ENCODE data around the gene MGAT3.

The MGAT3 gene

DNA sequence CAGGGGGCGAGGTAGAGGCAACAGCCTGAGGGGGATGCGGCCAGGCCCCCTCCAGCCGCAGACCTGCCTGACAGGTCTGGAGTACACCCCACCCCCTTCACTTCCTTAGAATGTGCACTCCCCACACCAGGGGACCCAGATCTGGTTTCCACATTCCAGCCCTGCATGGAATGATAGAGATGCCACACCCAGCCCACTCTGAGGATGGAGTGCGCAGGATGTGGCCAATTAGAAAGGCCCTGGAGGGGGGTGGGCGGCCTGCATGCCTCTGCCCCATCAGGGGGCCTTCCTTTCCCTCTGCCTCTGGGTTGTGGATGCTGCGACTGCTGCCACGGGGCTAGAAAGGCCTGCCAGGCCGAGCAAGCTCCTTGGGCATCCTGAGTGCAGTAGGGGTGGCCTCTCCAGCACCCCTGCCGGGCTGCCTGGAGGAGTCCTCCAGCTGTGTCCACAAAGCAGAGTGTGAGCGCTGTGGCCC lies 28.2 kb upstream of the MGAT3 start:
- no peak for DNase-seq (ENCODE audit: low read depth in 2 of 2, low spot score in 1 of 2)

DNA sequence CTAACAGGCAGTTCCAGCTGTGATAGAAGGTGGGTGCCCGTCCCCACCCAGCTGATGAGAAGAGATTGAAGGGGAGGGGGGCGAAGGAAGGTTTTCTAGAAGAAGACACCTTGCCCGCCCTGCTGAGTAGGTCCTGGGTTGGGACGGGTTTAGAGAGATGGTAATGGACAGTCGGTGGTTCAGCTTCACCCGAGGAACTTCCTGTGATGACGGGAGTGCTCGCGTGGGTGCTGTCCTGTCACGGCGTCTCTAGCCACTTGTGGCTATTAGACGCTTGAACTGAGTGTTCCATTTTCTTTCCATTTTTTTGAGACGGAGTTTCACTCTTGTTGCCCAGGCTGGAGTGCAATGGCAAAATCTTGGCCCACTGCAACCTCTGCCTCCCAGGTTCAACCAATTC lies 27.6 kb upstream of the MGAT3 start:
- DNase-seq (ENCODE audit: low read depth in 2 of 2, low spot score in 1 of 2), result no peak

DNA sequence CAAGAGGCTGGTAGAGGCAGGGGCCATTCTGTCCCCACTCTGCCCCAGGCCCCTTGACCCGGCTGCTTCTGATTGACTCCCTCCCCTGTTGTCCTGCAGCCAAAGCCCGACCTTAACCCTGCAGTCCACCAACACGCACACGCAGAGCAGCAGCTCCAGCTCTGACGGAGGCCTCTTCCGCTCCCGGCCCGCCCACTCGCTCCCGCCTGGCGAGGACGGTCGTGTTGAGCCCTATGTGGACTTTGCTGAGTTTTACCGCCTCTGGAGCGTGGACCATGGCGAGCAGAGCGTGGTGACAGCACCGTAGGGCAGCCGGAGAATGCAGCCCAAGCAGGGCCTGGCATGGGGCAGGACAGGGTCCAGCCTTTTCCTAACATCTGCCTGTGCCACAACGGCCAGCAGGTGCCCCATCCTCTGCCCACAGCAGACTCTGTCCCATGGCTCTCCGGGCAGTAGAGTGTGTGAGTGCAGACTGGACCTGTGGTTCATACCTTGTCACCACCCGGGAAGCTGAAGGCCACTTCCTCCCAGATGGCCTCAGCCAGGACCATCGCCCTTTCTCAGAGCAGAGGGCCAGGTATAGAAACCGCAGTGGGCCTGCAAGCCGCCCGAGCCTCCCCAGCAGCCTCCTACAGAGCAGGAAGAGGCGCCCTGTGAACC lies 26.8 kb upstream of the MGAT3 start:
- no peak for DNase-seq (ENCODE audit: low read depth in 2 of 2, low spot score in 1 of 2)

DNA sequence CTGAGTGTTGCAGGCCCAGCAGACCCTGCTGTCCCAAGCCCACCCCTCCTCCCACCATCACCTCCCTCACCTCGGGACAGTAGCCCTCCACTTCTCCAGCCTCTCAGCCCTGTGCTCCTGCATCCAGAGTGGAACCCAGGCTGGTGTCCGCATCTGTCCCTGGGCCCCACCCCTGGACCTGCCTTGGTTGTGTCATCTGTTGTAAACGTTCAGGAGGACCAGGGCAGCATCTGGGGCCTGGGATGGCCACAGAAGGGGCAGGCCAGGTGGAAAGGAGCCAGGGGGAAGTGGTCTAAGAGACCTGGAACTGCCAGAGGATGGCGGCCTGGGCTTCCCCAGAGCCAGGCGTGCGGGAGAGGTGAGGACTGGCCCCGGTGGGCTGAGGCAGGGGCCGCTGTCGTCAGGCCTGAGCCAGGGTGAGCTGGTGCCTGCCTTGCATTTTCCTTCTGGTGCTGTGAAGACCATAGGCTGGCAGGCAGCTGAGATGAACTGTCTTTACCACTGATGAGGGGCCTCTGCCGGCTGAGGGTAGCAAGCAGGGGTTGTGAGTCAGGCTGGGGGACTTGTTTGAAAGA lies 26.1 kb upstream of the MGAT3 start:
- no peak for DNase-seq (ENCODE audit: low read depth in 2 of 2, low spot score in 1 of 2)

DNA sequence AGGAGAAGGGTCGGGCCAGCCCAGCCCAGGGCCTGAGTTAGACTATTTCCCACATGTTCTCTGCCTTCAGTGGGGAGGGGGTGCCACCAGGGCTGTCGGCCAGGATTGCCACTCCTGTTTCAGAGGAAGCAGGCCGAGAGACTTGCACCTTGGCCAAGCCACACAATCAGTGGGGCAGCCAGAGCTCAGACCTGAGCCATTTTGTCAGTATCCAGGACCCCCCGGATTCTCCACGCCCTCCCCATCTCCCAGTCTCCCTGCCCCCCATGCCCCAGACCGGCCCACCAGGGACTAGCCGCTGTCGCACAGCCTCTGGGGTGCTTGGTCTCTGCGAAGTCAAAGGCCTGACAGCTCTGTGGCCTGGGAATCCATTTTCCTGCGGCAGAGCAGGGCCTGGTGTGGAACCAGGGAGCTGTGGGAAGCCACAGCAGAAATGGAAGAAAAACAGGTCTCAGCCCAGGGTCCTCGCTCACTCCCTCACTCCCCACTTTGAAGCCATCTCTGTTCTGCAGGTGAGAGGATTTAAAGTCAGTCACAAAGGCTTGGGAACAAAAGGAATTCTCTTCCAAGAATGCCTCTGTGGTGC lies 25.5 kb upstream of the MGAT3 start:
- DNase-seq (ENCODE audit: low read depth in 2 of 2, low spot score in 1 of 2), result no peak

DNA sequence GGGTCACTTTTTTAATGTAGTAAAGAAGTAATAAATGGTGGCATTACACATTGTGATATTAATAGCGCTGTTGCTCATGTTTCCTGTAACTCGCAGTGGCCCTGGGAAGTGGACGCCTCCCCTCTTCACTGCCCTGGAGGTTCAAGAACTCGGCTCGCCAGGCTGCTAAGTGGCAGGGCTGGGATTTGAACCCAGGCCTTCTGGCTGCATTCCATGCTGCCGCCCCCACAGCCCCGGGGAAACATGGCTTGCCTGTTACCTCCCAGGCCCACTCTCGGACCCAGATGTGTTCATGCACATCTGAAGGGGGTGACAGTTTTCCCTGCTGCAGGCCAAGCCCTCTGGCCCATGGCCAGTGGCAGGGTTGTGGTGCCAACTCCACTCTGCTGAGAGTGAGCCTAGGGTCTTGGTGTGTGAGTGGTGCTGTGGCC lies 25.0 kb upstream of the MGAT3 start:
- no peak for DNase-seq (ENCODE audit: low read depth in 2 of 2, low spot score in 1 of 2)

DNA sequence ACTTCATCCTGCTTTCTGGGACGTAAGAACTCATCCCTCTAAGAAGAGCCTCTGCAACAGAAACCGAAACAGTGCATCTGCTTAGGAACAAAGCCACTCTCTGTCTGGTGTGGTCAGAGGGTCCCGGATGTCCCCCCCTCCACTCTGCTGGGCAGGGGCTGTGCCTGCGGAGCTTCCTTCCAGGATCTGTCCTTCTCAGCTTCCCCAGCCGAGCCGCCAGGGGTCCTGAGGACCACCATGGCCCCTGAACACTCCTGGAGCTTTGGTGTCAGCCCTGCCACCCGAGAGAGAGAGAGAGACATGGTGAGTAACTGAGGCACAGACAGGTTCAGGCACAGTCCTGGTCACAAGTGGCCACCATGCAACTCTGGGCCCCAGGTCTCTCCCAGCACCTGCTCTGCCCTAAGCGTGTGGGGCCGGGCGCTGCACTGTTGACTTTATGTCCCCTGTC lies 24.4 kb upstream of the MGAT3 start:
- no peak for DNase-seq (ENCODE audit: low read depth in 2 of 2, low spot score in 1 of 2)

DNA sequence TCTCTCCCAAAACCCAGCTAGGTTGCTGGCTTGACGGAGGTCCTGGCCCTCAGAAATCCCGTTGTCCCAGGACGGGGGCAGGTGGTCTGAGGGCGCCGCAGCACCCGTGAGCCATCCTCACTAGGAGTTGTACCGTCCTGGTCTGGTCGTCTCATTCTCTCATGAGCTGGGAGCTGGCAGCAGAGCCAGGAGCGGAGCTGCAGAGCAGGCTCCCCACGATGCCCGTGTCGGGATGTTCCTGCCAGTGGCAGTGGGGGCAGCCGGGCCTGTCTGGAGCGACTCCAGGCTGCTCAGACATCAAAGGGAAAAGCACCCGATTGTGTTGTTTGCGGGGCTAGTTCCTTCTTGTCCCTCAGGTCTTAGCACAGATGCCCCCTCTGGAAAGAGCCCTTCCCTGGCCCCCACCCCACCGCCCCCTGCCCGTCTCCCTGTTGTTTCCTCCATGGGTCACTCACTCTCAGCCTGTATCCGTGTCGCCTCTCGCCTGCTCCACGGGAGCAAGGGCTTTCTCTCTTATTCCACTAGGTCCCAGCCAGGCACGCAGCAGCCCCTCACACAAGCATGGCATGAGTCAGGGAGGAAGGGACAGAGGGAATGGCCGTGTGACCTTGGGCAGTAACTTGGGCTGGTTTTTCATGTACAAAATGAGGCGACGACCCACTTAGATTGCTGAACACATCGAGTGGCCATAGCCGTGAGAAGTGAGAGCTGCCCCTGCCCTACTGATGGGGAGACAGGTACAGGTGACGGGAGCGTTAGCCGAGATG lies 23.2 kb upstream of the MGAT3 start:
- no peak for DNase-seq (ENCODE audit: low read depth in 2 of 2, low spot score in 1 of 2)

DNA sequence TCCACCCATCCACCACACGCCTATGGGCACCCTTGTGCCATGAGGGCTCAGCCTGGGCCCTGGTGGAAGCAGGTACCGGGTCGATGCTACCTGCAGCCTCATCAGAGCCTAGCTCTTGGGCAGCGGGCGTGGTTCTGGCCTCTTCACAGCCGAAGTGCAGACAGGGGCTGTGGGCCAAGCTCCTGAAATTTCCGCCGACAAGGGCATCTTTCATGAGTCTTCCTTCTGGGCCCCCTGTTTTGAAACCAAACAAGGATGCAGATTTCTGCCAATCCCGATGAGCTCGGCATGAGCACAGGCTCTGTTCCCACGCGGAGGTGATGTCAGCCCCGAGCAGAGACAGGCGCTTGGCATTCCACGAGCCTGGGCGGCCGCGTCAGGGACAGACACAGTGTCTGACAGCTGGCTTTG lies 22.6 kb upstream of the MGAT3 start:
- no peak for DNase-seq (ENCODE audit: low read depth in 2 of 2, low spot score in 1 of 2)

DNA sequence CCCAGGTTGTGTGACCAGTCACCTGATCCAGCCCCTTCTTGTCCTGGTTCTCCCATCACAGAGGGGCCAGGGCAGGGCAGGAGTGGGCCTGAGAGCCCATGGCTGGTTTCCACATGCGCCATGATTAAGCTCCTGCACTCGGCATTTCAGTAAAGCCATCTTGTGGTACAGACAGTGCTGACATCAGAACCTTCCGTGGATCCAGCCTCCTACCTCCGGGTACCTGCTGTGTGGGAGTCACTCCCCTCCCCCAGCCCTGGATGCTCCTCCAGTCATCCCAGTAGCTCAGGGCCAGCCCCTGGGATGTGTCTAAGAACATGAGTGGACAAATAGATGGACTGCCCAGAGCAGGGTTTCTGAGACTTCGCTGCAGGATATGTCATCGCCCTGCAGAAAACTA lies 22.1 kb upstream of the MGAT3 start:
- DNase-seq (ENCODE audit: low read depth in 2 of 2, low spot score in 1 of 2), result no peak

DNA sequence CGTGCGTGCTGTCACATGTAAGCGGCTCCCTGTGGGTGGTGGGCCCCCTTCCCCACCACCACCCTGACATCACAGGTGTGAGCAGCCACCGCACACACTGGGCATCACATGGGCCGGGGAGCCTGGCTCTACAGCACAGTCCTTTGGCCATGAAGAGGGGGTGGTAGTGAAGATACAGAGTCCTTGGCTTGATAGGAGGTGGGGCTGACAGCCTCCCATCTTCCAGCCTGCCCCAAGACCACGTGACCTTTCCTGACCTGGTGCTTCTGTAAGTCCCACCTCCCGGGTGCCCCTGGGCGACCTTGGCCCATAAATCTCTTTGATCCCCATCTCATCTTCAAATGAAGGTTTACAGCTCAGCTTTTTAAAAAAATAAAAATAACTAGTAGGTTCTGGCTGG lies 21.2 kb upstream of the MGAT3 start:
- DNase-seq (ENCODE audit: low read depth in 2 of 2, low spot score in 1 of 2), result no peak

DNA sequence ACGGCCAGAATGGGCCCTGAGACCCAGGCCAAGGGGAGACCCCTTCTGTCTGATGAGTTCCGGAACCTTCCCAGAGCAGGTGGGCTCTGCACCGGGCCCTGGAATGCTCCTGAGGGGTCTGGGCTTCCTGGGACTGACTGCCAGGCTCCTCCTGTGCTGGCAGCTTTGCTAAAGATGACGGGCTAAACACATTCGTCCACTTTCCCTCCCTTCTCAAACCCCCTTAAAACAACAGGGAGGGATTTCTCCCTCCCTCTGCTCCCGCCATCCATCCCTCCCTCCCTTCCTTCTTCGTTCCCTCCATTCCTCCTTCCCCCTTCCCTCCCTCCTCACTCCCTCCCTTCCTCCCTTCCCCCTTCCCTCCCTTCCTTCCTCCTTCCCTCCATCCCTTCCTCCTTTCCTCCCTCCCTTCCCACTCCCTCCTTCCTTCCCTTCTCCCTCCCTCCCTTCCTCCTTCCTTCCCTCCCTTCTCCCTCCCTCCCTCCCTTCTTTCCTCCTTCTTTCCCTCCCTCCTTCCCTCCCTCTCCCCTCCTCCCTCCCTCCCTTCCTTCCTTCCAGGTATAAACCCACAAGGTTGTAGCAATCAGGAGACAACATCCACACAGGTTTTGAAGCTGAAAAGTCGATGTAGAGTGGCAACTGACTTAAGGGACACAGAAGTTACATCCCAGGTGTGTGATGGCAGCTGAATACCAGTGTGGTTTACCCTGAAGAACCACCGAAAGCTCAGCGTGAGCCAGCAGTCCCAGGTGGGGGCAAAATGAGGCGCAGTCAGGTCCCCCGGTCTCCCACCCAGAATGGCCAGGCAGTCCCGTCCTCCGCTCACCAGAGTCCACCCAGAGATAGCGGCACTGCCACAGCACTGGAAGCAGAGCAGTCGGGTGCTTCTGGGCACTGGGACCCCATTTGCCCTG lies 18.8 kb upstream of the MGAT3 start:
- DNase-seq (ENCODE audit: low read depth in 2 of 2, low spot score in 1 of 2), result no peak

DNA sequence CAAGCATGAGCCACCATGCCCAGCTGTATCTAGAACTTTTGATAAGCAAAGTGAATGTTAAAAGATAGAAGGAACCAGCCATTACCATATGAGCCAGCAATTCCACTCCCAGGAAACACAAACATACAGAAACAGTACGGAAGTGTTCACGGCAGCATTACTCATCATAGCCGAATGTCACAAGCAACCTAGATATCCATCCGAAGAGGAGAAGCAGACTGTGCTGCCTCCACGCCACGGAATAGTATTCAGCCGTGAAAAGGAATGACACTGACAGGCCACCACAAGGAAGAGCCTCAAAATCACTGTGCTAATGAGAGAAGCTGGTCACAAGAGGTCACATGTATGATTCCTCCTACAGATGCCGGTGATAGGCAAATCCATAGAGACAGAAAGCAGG lies 17.6 kb upstream of the MGAT3 start:
- DNase-seq (ENCODE audit: low read depth in 2 of 2, low spot score in 1 of 2), result no peak

DNA sequence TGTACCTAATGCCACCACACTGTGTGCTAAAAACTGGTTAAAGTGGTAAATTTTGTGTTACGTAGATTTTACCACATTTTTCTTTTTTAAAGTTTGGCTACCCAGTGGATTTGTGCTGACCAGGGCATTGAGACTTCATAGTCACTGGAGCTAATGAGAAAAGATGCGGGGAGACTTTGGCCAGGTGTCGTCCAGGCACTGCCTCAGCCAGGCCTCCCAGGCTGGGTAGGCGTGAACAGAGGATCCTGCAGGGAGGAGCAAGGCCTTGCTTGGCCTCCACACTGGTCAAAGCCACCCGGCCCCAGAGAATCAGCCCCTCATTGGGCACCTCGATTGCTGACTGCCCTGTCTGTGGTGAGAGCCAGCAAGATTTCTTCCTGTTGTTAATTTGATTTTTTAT lies 13.4 kb upstream of the MGAT3 start:
- no peak for DNase-seq (ENCODE audit: low read depth in 2 of 2, low spot score in 1 of 2)

DNA sequence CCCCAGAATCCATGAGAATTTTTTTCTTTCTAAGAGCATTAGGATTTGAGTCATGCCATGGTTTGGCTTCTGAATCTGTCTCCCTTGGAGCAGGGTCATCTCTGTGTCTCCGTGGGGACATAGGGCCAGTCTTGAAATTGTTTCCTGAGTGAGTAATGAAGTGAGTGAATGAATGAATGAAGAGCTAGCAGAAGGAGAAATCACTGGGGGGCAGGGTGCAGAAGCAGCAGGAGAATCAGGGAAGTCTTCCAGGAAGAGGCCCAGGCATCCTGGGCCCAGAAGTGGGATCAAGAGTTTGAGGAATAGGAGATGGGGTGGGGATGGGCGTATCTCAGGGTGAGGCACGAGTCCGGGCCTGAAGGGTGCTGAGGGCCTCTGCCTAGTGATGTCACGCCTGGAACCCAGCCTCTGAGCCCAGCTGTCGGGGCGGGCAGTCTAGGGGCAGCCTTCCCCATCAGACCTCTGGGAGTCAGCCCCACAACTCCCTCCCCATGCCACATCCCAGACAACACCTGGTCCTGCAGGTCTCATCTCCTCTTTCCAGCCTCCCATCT lies 12.5 kb upstream of the MGAT3 start:
- DNase-seq (ENCODE audit: low read depth in 2 of 2, low spot score in 1 of 2), result no peak

DNA sequence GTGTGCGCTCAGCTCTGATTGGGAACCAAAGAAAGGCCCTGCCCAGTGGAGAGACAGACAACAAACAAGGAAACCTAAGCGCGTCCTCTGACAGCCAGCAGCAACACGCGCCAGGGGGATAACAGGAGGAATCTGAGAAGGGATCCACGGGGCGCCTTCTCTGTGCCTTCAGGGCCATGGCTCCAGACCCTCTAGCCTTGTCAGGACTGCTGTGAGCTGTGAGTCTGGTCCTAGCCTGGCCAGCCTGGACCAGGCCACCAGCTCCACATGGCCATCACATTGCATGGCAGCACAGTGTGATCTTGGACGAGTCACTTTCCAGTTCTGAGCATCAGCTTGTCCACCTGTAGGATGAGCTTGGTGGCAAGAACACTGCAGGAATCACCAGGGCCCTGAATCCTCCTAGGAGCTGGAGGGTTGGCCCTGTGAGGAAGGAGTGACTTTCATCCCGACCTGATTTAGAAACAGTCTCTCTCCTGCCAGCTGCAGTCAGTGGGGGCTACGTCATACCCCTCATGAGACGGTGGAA lies 11.8 kb upstream of the MGAT3 start:
- no peak for DNase-seq (ENCODE audit: low read depth in 2 of 2, low spot score in 1 of 2)

DNA sequence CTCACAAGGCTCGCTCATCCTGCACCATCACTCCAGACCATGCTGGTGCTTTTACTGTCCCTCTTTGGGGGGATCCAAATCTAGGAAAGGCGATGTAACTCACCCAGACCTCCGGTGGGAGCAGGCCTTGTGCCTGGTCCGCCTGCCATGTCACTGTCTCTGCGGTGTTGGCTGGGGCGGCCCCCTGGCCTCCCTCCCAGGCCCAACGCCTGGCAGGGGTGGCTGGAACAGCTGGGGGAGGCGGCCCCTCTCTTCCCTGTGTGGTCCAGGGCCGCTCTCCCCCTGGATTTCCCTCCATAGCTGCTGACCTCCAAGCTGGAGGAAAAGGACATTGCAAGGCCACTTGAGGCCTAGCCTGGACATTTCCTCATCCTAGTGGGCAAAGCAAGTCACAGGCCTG lies 11.1 kb upstream of the MGAT3 start:
- DNase-seq (ENCODE audit: low read depth in 2 of 2, low spot score in 1 of 2), result no peak

DNA sequence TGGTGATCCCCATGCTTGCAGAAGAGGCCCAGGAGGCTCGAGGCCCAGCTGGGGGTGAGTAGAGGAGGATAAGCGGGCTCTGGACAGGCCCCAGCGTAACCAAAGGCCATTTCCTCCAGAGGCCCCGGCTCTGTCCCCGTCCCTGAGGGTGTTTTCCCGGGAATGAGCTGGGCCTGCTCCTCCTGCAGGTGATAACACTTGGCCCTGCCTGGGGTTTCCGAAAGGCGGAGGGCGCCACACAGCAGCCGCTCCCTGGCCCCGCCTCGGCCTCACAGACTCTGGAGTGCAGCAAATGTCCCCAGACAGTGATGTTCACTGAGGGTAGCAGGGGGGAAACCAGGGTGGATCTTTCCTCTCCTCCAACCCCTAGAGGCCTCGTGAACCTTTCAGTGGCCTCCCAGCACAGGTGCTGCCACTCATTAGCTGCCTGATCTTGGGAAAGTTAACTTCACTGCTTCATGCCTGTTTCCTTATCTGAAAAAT lies 10.5 kb upstream of the MGAT3 start:
- no peak for DNase-seq (ENCODE audit: low read depth in 2 of 2, low spot score in 1 of 2)

DNA sequence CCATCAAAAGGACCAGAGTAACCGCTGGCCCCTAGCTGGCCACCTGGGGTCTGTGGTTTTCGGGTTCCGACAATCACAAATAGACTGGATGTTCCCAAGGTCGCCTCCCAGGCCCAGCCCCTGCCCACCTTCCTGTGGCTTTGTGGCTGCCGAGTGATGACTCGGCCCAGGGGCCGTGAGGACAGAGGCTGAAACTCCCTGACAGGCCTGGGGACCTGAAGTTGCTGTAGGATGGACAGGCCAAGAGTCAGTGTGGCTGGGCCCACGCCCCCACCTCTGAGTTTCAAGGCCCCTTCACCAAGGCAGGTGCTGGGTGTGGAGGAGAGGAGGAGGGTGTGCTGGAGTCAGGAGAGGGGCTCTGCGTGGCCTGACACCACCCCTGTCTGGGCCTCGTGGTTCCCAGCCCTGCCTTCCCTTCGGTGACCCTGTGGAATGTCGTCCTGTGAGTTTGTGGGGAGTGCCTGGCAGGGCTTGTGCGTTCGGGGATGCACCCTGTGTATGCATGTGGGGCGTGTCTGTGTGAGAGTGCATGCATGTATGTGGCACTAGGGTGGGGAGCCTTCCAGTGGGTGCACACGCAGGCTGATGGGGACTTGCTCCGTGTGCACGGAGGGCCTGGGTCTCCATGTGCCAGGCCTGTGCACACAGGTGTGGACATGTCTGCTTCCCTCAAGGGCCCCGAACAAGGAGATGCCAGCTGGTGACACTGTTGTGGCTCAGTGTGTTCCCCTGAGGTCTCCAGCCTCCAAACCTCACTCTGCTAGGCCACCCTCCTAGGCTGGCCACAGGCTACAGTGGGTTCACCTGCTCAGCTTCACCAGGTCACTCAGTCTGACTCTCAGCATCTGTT lies 8.4 kb upstream of the MGAT3 start:
- DNase-seq (ENCODE audit: low read depth in 2 of 2, low spot score in 1 of 2), result no peak
